Right atrium auricular region (tissue), 2 donors: ENCODE results near the gene INPP5A. TPM values are rescaled to one million over a fixed set of nuclear protein-coding genes. Genes with fewer than 3 reads are reported as not detected.

ENCODE experiments used
- DNase-seq: peaks from one replicate; pipeline ENCODE4 v3.0.0-alpha.2; 2019; ENCODE audit warnings: low spot score
- H3K27ac ChIP-seq, 2 donors: fragments of 200-600 bp; sonication (generic); 1 replicate in 1 of 2; 2 replicates in 1 of 2; pipeline ENCODE4 v1.5.1; 2016 to 2019
- H3K27me3 ChIP-seq, 2 donors: fragments of 200-600 bp; sonication (generic); one replicate each; pipeline versions ENCODE4 v1.5.1 to v1.6.0; 2017 to 2019
- H3K36me3 ChIP-seq: fragments of 200-600 bp; sonication (generic); one replicate; pipeline ENCODE4 v1.5.1; 2016
- H3K4me1 ChIP-seq, 2 donors: fragments of 200-600 bp; sonication (generic); one replicate each; pipeline versions ENCODE4 v1.5.1 to v1.6.0; 2017 to 2019
- H3K4me3 ChIP-seq, 2 donors: fragments of 200-600 bp; sonication (generic); 1 replicate in 1 of 2; 2 replicates in 1 of 2; pipeline ENCODE4 v1.5.1; 2017 to 2019; ENCODE audit warnings: mild to moderate bottlenecking in 1 of 2, moderate library complexity in 1 of 2
- H3K9me3 ChIP-seq, 2 donors: fragments of 200-600 bp; sonication (generic); one replicate each; pipeline ENCODE4 v1.5.1; 2019
- CTCF ChIP-seq, 2 donors: fragments of 200-600 bp; sonication (generic); IDR thresholded peaks; one replicate each; pipeline ENCODE4 v1.5.1; 2019; ENCODE audit warnings: antibody characterized with exemption in 2 of 2
- total RNA-seq, 2 donors: library from RNA; depleted of rRNA; stranded (reverse); fragments of >200 nt; gene quantifications; one replicate each; pipeline ENCODE4 v1.1.0, GENCODE V29; 2016

Gene INPP5A
- total RNA-seq, 2 donors from 2014 or later, result 116 to 143 TPM

- TF ChIP-seq CTCF (IDR thresholded peaks at IDR 0.05), result no peak
- H3K9me3 ChIP-seq, result peaks cover 0 to 11% of the 10 kb centered on the region in 2 donors
- no peak for DNase-seq
- H3K36me3 ChIP-seq, result no peaks in the 10 kb centered on the region
- H3K27me3 ChIP-seq, result no peaks in the 10 kb centered on the region
- H3K27ac ChIP-seq, result no peak overlapping the region
- no peak overlapping the region for H3K4me3 ChIP-seq
- H3K4me1 ChIP-seq, result peaks cover 0 to 28% of the 10 kb centered on the region in 2 donors
Observed at GRCh38 chr10:132534391-132535064, 3.1 kb upstream of the INPP5A start.

GRCh38 chr10:132535065-132535651 is 2.4 kb upstream of the INPP5A start:
- no peak for DNase-seq
- no peaks in the 10 kb centered on the region for H3K27me3 ChIP-seq
- no peak for TF ChIP-seq CTCF (IDR thresholded peaks at IDR 0.05)
- no peak overlapping the region for H3K4me3 ChIP-seq
- H3K27ac ChIP-seq, result no peak overlapping the region
- peaks cover 0 to 11% of the 10 kb centered on the region in 2 donors for H3K9me3 ChIP-seq
- peaks cover 0 to 35% of the 10 kb centered on the region in 2 donors for H3K4me1 ChIP-seq
- no peaks in the 10 kb centered on the region for H3K36me3 ChIP-seq

- no peak for TF ChIP-seq CTCF (IDR thresholded peaks at IDR 0.05)
- H3K9me3 ChIP-seq, result peaks cover 0 to 4% of the 10 kb centered on the region in 2 donors
- H3K27me3 ChIP-seq, result no peaks in the 10 kb centered on the region
- H3K27ac ChIP-seq, result peak overlapping the region; percentile 94 to 96
- DNase-seq, result no peak
- peaks cover 3 to 47% of the 10 kb centered on the region in 2 donors for H3K4me1 ChIP-seq
- no peaks in the 10 kb centered on the region for H3K36me3 ChIP-seq
- peak overlapping the region; percentile 65 to 84 for H3K4me3 ChIP-seq
Observed at GRCh38 chr10:132536241-132536876, 1.2 kb upstream of the INPP5A start.

- H3K4me1 ChIP-seq, result peaks cover 3 to 54% of the 10 kb centered on the region in 2 donors
- DNase-seq, result peak; percentile 100
- no peaks in the 10 kb centered on the region for H3K36me3 ChIP-seq
- peak overlapping the region; percentile 94 to 96 for H3K27ac ChIP-seq
- peak in 1 of 2 donors; percentile 55 for TF ChIP-seq CTCF (IDR thresholded peaks at IDR 0.05)
- no peaks in the 10 kb centered on the region for H3K9me3 ChIP-seq
- no peaks in the 10 kb centered on the region for H3K27me3 ChIP-seq
- peak overlapping the region; percentile 65 to 84 for H3K4me3 ChIP-seq
Observed at GRCh38 chr10:132536877-132537683, 507 bp upstream of the INPP5A start.

GRCh38 chr10:132538031-132538789 is 623 bp downstream of the INPP5A start:
- H3K27me3 ChIP-seq, result no peaks in the 10 kb centered on the region
- DNase-seq, result no peak
- H3K4me3 ChIP-seq, result peak overlapping the region; percentile 68 to 72
- H3K4me1 ChIP-seq, result peaks cover 3 to 62% of the 10 kb centered on the region in 2 donors
- no peaks in the 10 kb centered on the region for H3K36me3 ChIP-seq
- no peaks in the 10 kb centered on the region for H3K9me3 ChIP-seq
- TF ChIP-seq CTCF (IDR thresholded peaks at IDR 0.05), result no peak
- H3K27ac ChIP-seq, result peak overlapping the region; percentile 90 to 92
